Renal cortical epithelial cell (primary cell): Measurements from ENCODE around the gene SLC41A3. TPM values are rescaled to one million over a fixed set of nuclear protein-coding genes. Genes with fewer than 3 reads are reported as not detected.

Source experiments
- DNase-seq: peaks from one replicate; pipeline ENCODE4 v3.0.0-alpha.2; 2011; ENCODE audit warnings: low read depth
- total RNA-seq: library from RNA; depleted of rRNA; stranded (reverse); fragments of >200 nt; gene quantifications from 2 replicates; pipeline ENCODE4 v1.2.3, GENCODE V29; 2014

SLC41A3 gene
- total RNA-seq, 1 donor from 2014 or later, result 78.6 TPM

DNA sequence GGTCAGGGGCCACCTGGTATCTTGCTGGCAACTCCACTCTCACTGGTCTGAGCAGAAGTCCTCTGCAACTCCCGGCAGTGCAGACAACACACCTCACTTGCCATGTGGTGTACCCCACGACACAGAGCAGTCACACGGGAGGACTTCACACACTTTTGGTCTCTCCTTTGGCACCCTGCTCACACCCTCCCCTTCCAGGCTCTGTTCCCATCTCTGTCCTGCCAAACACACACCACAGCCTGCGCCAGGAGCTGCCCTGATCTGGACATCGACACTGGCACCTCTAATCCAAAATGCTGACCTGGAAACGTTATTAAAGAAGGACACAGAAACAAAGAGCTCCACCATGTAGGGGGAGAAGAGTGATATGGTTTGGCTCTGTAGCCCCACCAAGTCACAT is 57.2 kb downstream of the SLC41A3 start:
- DNase-seq, result no peak

- no peak for DNase-seq
These were observed 57.6 kb downstream of the SLC41A3 start for GRCh38 chr3:126026277-126026751.

DNA sequence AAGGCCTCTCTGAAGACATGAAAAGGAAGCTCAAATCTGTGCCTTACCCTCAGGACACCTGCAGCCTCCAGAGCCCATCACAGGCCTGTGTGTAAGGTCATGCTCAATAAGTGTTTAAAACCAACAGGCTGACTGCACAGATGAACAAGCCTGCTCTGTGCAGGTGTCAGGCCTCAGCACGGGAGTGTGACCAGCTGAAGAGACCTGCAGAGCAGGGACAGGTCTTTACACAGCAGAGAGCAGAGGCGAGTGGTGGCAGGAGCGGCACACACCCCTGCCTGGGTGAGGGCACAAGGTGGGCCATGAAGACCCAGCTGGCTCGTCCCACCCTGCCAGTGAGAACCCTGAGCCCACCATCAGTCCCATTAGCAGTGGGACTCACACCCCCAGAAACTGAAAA is 58.1 kb downstream of the SLC41A3 start:
- no peak for DNase-seq

DNA sequence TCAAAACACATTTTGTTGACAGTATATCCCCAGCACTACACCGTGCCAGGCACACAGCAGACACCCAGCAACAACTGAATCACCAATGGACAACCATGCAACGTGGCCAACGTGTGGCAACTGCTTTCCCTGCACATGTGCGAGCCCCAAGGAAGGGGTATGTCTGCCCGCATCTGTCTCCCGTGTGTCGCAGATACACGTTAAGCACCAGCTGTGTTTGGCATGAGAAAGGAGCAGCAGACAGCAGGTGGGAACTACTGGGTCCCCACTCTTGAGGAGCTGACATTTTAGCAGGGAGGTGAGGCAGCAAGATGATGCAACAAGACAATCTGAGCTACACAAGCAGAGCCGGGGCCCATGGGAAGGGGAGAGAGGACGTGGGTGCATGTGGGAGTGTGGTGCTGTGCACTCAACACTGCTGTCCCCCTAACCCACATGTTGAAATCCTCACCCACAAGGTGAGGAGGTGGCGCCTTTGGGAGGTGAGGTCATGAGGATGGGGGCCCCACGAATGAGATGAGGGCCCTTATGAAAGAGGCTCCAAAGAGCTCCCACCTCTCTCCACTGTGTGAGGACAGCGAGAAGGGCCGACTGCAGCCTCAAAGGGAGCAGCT is 58.7 kb downstream of the SLC41A3 start:
- no peak for DNase-seq

- DNase-seq, result no peak
These were observed 59.7 kb downstream of the SLC41A3 start for GRCh38 chr3:126024049-126024854.

- no peak for DNase-seq
These were observed 60.5 kb downstream of the SLC41A3 start for GRCh38 chr3:126023390-126023789.

- DNase-seq, result no peak
These were observed 61.1 kb downstream of the SLC41A3 start for GRCh38 chr3:126022741-126023359.

DNA sequence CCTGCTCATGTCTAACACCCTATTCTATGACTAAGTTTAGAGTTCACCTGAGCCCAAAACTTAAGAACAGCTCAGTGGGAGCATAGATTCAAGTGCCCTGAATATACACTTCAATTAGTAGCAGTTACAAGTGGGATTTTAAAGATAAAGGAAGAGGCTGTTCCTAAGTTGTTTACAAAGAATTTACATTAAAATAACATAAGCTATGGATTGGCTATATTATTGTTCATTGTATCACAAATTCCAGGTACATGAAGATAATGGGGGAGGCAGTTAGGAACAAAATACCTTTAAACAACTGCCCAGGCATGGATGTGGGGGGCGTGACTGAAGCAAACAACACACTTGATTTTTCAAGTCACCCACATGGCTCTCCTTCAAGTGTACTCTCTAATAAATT is 62.2 kb downstream of the SLC41A3 start:
- DNase-seq, result no peak

DNA sequence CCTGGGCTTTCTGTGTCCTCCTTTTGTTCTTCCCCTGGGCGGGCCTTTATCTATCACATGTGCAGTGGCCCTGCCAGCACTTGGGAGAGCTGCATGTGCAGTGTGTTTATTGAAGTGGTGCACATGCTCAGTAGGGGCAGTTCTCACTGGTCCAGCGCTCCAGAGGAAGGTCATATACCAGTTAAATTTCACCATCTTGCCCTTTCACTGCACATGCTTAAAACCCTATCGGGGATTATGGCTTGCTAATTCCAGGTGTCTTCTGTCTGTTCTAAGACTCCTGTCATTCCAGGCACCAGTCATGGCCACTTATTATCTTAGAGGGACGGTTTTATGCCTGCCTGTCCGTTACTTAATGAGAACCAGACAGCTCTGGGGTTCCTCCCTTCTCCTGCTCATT is 62.7 kb downstream of the SLC41A3 start:
- no peak for DNase-seq

- DNase-seq, result no peak
These were observed 64.2 kb downstream of the SLC41A3 start for GRCh38 chr3:126019683-126020082.

GRCh38 chr3:126018995-126019394 is 64.9 kb downstream of the SLC41A3 start:
- no peak for DNase-seq

GRCh38 chr3:126018545-126018944 is 65.4 kb downstream of the SLC41A3 start:
- no peak for DNase-seq

DNA sequence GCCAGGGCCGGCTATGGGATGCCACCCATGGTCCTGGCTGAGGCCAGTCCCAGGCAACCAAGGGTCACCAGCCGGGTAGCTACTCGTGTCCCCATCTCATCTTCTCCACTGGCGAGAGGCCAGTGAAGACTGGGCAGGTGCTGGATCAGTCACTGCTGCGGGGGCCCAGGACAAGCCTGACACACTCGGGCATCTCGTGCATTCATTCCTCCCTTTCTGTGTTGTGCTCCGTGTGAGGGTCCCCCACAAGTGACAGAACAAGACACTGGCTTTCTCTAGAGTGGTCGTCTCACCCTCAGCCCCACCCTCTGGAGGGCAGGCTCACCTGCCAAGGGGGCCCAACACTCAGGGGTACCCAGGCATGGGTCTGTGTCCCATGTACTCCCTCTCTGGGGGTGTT is 66.6 kb downstream of the SLC41A3 start:
- DNase-seq, result no peak

DNA sequence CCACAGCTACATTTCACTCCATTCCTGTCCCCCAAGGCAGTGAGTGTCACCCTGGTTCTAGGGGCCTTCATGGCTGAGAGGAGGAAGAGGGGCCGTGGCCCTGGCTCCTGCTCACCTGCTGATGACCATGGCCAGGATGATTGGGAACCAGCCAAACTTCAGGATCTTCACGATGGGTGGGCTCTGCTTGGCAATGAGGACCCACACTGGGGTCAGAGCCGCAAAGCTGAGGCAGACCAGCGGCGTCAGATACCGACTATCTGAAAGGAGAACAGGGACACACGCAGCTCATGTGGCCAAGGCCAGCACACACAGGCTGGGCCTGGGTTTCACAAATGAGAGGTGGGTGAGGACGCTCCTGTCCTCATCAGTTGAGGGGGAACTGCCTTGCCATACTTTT is 67.3 kb downstream of the SLC41A3 start:
- DNase-seq, result no peak

- no peak for DNase-seq
These were observed 68.8 kb downstream of the SLC41A3 start for GRCh38 chr3:126015075-126015474.

DNA sequence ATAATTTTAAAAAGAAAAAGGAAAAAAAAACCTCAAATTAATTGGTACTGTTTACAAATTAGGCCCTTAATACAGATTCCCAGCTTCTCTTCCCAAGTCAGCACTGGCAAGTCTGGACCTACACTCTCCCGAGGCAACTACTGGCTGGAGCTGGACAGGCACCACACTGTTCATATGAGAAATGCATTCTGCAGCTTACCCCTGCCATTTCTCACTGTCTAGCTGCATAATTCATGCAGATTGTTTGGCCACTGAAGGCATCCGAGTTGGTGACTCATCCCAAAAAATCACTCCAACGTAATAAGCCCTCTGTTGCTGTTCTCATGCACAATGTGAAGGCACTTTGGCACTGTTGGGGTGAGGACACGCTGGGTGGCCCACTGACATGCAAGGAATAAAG is 69.7 kb downstream of the SLC41A3 start:
- DNase-seq, result no peak

DNA sequence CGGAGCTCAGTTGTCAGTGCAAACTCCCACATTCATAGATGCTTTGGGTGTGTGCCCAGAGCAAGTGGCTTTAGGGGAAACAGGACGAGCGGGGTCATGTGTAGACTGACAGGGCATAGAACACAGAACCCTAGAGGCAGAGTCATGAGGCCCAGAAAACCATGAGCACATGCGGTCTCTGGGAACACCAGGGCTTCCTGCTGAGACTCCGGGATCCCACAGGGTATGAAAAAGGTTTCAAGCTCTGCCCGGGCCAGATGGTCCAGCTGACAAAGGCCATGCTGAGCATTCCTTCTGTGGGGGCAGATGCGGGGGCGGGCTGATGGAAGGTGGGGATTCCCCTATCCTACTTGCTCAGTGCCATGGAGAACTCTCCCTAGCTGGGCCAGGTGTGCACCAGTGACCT is 70.2 kb downstream of the SLC41A3 start:
- no peak for DNase-seq

DNA sequence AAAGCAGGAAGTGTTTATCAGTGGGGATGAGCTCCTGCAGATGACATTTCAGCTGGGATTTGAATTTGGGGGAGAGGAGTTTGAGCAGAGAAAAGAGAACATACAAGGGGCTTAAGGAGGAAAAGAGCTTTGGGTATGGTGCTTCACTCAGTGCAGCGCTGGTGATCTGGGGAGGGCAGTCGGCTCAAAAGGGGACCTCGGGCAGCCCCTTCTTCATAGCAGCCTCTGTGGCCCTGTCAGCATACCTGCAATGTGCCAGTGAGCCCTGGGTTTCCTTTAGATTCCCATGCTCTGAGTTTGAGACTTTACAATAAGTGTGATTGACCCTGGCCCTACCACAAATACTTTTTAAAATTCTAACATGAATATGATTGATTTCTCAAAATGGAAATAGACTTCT is 74.7 kb downstream of the SLC41A3 start:
- no peak for DNase-seq

DNA sequence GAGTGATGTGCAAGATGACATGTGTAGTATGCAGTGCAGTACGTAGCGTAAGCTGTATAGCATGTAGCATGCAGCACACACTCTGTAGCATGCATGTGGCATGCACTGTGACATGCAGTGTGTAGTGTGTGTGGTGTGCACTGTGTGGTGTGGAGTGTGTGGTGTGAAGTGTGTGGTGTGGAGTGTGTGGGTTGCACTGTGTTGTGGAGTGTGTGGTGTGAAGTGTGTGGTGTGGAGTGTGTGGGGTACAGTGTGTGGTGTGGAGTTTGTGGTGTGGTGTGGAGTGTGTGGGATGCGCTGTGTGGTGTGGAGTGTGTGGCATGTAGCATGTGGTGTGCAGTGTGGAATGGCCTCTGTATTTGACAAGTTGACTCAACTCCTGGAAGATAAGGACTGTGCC is 75.7 kb downstream of the SLC41A3 start:
- no peak for DNase-seq

- no peak for DNase-seq
These were observed 78.0 kb downstream of the SLC41A3 start for GRCh38 chr3:126005951-126006350.

GRCh38 chr3:126004692-126005091 is 79.2 kb downstream of the SLC41A3 start:
- DNase-seq, result no peak

DNA sequence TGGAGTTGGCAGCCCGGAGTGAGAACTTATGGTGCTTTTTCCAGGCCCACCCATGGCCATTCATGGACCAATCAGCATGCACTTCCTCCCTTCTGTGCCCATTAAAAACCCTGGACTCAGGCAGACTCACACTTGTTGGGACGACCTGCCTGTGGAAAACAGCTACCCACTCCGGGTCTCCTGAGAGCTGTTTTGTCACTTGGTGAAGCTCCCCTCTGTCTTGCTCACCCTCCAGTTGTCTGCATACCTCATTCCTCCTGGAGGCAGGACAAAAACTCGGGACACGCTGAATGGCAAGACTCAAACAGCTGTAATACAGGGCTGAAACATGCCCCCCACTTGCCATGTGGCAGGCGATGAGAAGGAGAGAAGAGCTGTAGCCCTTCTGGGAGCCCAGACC is 79.7 kb downstream of the SLC41A3 start:
- DNase-seq, result no peak
